Right lobe of liver (tissue), 6 donors: ENCODE results near the gene LIX1. TPM values are rescaled to one million over a fixed set of nuclear protein-coding genes. Genes with fewer than 3 reads are reported as not detected.

Source experiments
- ATAC-seq, 4 donors: fragments of 200-7000 bp; cut with Tn5 transposase; one replicate each; pipeline ENCODE4 v1.9.1; 2020; ENCODE audit warnings: mild to moderate bottlenecking in 4 of 4, moderate library complexity in 4 of 4
- DNase-seq, 3 donors: peaks; one replicate each; pipeline ENCODE4 v3.0.0-alpha.2; 2020
- H3K27ac ChIP-seq, 3 donors: fragments of 200-600 bp; one replicate each; pipeline ENCODE4 v1.8.0; 2022
- H3K27me3 ChIP-seq, 2 donors: fragments of 200-600 bp; one replicate each; pipeline ENCODE4 v1.8.0; 2022
- H3K36me3 ChIP-seq, 4 donors: fragments of 200-600 bp; sonication (generic) in 1 of 4; one replicate each; pipeline versions ENCODE4 v1.5.1 to v1.8.0; 2017 to 2022; ENCODE audit warnings: control low read depth in 1 of 4
- H3K4me1 ChIP-seq, 4 donors: fragments of 200-600 bp; sonication (generic) in 1 of 4; one replicate each; pipeline versions ENCODE4 v1.5.1 to v1.8.0; 2017 to 2022; ENCODE audit warnings: control low read depth in 1 of 4
- H3K4me3 ChIP-seq, 3 donors: fragments of 200-600 bp; one replicate each; pipeline ENCODE4 v1.8.0; 2022
- H3K9me3 ChIP-seq, 4 donors: fragments of 200-600 bp; sonication (generic) in 1 of 4; one replicate each; pipeline versions ENCODE4 v1.5.1 to v1.8.0; 2017 to 2022; ENCODE audit warnings: control low read depth in 1 of 4
- CTCF ChIP-seq, 4 donors: fragments of 200-600 bp in 3 of 4; fragments of 450-650 bp in 1 of 4; IDR thresholded peaks; one replicate each; pipeline versions ENCODE4 v1.5.1 to v1.8.0; 2016 to 2022; ENCODE audit warnings: antibody characterized with exemption in 4 of 4, mild to moderate bottlenecking in 2 of 4
- POLR2A ChIP-seq: fragments of 450-650 bp; IDR thresholded peaks from one replicate; pipeline ENCODE4 v1.6.1; 2017; ENCODE audit warnings: antibody characterized with exemption, mild to moderate bottlenecking
- WGBS: methylation state at CpG from one replicate; pipeline ENCODE4 v1.1.6; 2018; ENCODE audit warnings: low coverage, low lambda C conversion rate; ENCODE audit not compliant: insufficient coverage; ENCODE audit errors: missing lambda C conversion rate; 5-methylcytosine and 5-hydroxymethylcytosine counted together
- intact Hi-C, 2 donors: fragments of 100-400 bp; cut with DNase I; formaldehyde crosslinking; loops; one replicate each; pipeline versions ENCODE4 v1.11.2 to v1.14.1; 2022
- total RNA-seq, 6 experiments: library from RNA; depleted of rRNA in 2 of 6; stranded (reverse); fragments of >200 nt in 2 of 6; fragmentation: NEBNext Ultra II Directional in 3 of 6; extraction: Animal tissue kit (Norgen Biotek cat#: 25700) in 3 of 6; gene quantifications; one replicate each; pipeline versions ENCODE4 v1.1.0 to v1.2.4, GENCODE V29; 2016 to 2023
- donor health status: DM: no; HTN: yes; CAD: no.
- donor health status: DM: no; HTN: no; CAD: no.
- donor health status: DM: no; HTN: no; CAD: no.
- donor health status: DM: no; HTN: yes; CAD: no.
- donor health status: DM: no; HTN: yes; CAD: no.

LIX1 gene
- total RNA-seq, 6 experiments from 2014 or later: not detected

- H3K4me3 ChIP-seq: no peak overlapping the region
- H3K27me3 ChIP-seq: no peaks in the 10 kb centered on the region
- ATAC-seq (no peak), DNase-seq (no peak)
- no peaks in the 10 kb centered on the region for H3K9me3 ChIP-seq
- H3K36me3 ChIP-seq: no peaks in the 10 kb centered on the region
- H3K27ac ChIP-seq: no peak overlapping the region
- TF ChIP-seq POLR2A (no peak), CTCF (IDR thresholded peaks at IDR 0.05) (no peak)
- 38% methylated on average over 1 of the region's 1 CpG for WGBS
- no peaks in the 10 kb centered on the region for H3K4me1 ChIP-seq
- intact Hi-C loops: no loop called here
Observed at GRCh38 chr5:97095318-97095732, 47.1 kb downstream of the LIX1 start.

GRCh38 chr5:97094579-97095317 is 47.7 kb downstream of the LIX1 start:
- intact Hi-C loops: no loop called here
- H3K9me3 ChIP-seq: no peaks in the 10 kb centered on the region
- H3K27me3 ChIP-seq: no peaks in the 10 kb centered on the region
- H3K36me3 ChIP-seq: no peaks in the 10 kb centered on the region
- TF ChIP-seq POLR2A (no peak), CTCF (IDR thresholded peaks at IDR 0.05) (no peak)
- WGBS: 80% methylated on average over 7 of the region's 8 CpGs
- H3K4me3 ChIP-seq: no peak overlapping the region
- H3K27ac ChIP-seq: no peak overlapping the region
- DNase-seq (no peak), ATAC-seq (no peak)
- no peaks in the 10 kb centered on the region for H3K4me1 ChIP-seq

- ATAC-seq (no peak), DNase-seq (no peak)
- no peak for TF ChIP-seq POLR2A
- TF ChIP-seq CTCF (IDR thresholded peaks at IDR 0.05): no peak
- H3K36me3 ChIP-seq: no peaks in the 10 kb centered on the region
- H3K4me3 ChIP-seq: no peak overlapping the region
- H3K27ac ChIP-seq: no peak overlapping the region
- intact Hi-C loops: no loop called here
- no peaks in the 10 kb centered on the region for H3K27me3 ChIP-seq
- H3K9me3 ChIP-seq: no peaks in the 10 kb centered on the region
- no peaks in the 10 kb centered on the region for H3K4me1 ChIP-seq
Observed at GRCh38 chr5:97093193-97093592, 49.2 kb downstream of the LIX1 start.

GRCh38 chr5:97090944-97091343 is 51.5 kb downstream of the LIX1 start:
- intact Hi-C loops: no loop called here
- TF ChIP-seq CTCF (IDR thresholded peaks at IDR 0.05) (no peak), POLR2A (no peak)
- H3K36me3 ChIP-seq: no peaks in the 10 kb centered on the region
- H3K27me3 ChIP-seq: no peaks in the 10 kb centered on the region
- H3K4me3 ChIP-seq: no peak overlapping the region
- DNase-seq: no peak
- ATAC-seq: no peak
- 51% methylated on average over 3 of the region's 3 CpGs for WGBS
- H3K27ac ChIP-seq: no peak overlapping the region
- H3K9me3 ChIP-seq: no peaks in the 10 kb centered on the region
- no peaks in the 10 kb centered on the region for H3K4me1 ChIP-seq
